Liver (tissue), 9 donors: ENCODE measurements around the gene POC1A. TPM values are rescaled to one million over a fixed set of nuclear protein-coding genes. Genes with fewer than 3 reads are reported as not detected.

Experiments
- DNase-seq: peaks from one replicate; pipeline ENCODE4 v3.0.0-alpha.2; 2017; ENCODE audit warnings: low spot score
- H3K27ac ChIP-seq, 2 donors: one replicate each; pipeline ENCODE4 v1.7.0; 2013; ENCODE audit warnings: inconsistent platforms in 2 of 2, low read length in 2 of 2, control low read depth in 1 of 2, low read depth in 1 of 2, mild to moderate bottlenecking in 1 of 2
- H3K27me3 ChIP-seq, 4 donors: one replicate each; pipeline versions ENCODE4 v1.6.1 to v1.7.0; 2013; ENCODE audit warnings: low read length in 3 of 4, inconsistent platforms in 1 of 4, mild to moderate bottlenecking in 1 of 4, moderate library complexity in 1 of 4; ENCODE audit not compliant: control insufficient read depth in 4 of 4, insufficient read depth in 4 of 4
- H3K36me3 ChIP-seq, 4 donors: one replicate each; pipeline versions ENCODE4 v1.6.1 to v1.7.0; 2013; ENCODE audit warnings: low read length in 3 of 4, mild to moderate bottlenecking in 3 of 4, low read depth in 1 of 4, moderate library complexity in 1 of 4; ENCODE audit not compliant: control insufficient read depth in 4 of 4, insufficient read depth in 3 of 4
- H3K4me1 ChIP-seq, 4 donors: one replicate each; pipeline versions ENCODE4 v1.6.1 to v1.7.0; 2013; ENCODE audit warnings: low read length in 3 of 4, mild to moderate bottlenecking in 3 of 4, moderate library complexity in 1 of 4; ENCODE audit not compliant: control insufficient read depth in 4 of 4, insufficient read depth in 4 of 4
- H3K4me3 ChIP-seq, 3 donors: one replicate each; pipeline versions ENCODE4 v1.6.1 to v1.7.0; 2013; ENCODE audit warnings: low read length in 3 of 3, control low read depth in 1 of 3, low read depth in 1 of 3, mild to moderate bottlenecking in 1 of 3
- H3K9ac ChIP-seq, 2 donors: one replicate each; pipeline ENCODE4 v1.7.0; 2013; ENCODE audit warnings: low read length in 2 of 2, mild to moderate bottlenecking in 2 of 2, moderate library complexity in 2 of 2, control low read depth in 1 of 2, low read depth in 1 of 2
- H3K9me3 ChIP-seq, 4 donors: one replicate each; pipeline versions ENCODE4 v1.6.1 to v1.7.0; 2013; ENCODE audit warnings: low read length in 3 of 4; ENCODE audit not compliant: control insufficient read depth in 4 of 4
- ATF3 ChIP-seq: IDR thresholded peaks from 2 replicates; pipeline ENCODE4 v1.6.1; 2016; ENCODE audit warnings: antibody characterized with exemption
- EGR1 ChIP-seq, 2 donors: IDR thresholded peaks; 2 replicates each; pipeline ENCODE4 v1.6.1; 2016 to 2018; ENCODE audit warnings: antibody characterized with exemption in 2 of 2, low read depth in 2 of 2
- FOXA1 ChIP-seq: IDR thresholded peaks from 2 replicates; pipeline ENCODE4 v1.6.1; 2016; ENCODE audit warnings: antibody characterized with exemption
- FOXA2 ChIP-seq: IDR thresholded peaks from 2 replicates; pipeline ENCODE4 v1.6.1; 2016; ENCODE audit warnings: antibody characterized with exemption
- GABPA ChIP-seq, 2 donors: IDR thresholded peaks in 1 of 2; conservative IDR thresholded peaks in 1 of 2; 2 replicates each; pipeline ENCODE4 v1.6.1; 2016; ENCODE audit warnings: antibody characterized with exemption in 2 of 2, mild to moderate bottlenecking in 1 of 2, moderate library complexity in 1 of 2
- HNF4A ChIP-seq, 2 donors: conservative IDR thresholded peaks; 2 replicates each; pipeline ENCODE4 v1.6.1; 2016; ENCODE audit warnings: antibody characterized with exemption in 2 of 2, mild to moderate bottlenecking in 2 of 2
- HNF4G ChIP-seq: IDR thresholded peaks from 2 replicates; pipeline ENCODE4 v1.6.1; 2016; ENCODE audit warnings: antibody characterized with exemption
- JUND ChIP-seq, 2 donors: IDR thresholded peaks; 2 replicates each; pipeline ENCODE4 v1.6.1; 2016; ENCODE audit warnings: antibody characterized with exemption in 2 of 2
- MAX ChIP-seq: IDR thresholded peaks from 2 replicates; pipeline ENCODE4 v1.6.1; 2016; ENCODE audit warnings: antibody characterized with exemption
- NR2F2 ChIP-seq: IDR thresholded peaks from 2 replicates; pipeline ENCODE4 v1.6.1; 2016; ENCODE audit warnings: antibody characterized with exemption
- RAD21 ChIP-seq, 2 donors: IDR thresholded peaks; 2 replicates each; pipeline ENCODE4 v1.6.1; 2016; ENCODE audit warnings: antibody characterized with exemption in 2 of 2, mild to moderate bottlenecking in 2 of 2
- REST ChIP-seq: IDR thresholded peaks from 2 replicates; pipeline ENCODE4 v1.6.1; 2016; ENCODE audit warnings: antibody characterized with exemption, mild to moderate bottlenecking
- RXRA ChIP-seq, 2 donors: IDR thresholded peaks; 2 replicates each; pipeline ENCODE4 v1.6.1; 2017 to 2018; ENCODE audit warnings: antibody characterized with exemption in 2 of 2, mild to moderate bottlenecking in 1 of 2
- SP1 ChIP-seq: IDR thresholded peaks from 2 replicates; pipeline ENCODE4 v1.6.1; 2018; ENCODE audit warnings: antibody characterized with exemption, mild to moderate bottlenecking
- TAF1 ChIP-seq: conservative IDR thresholded peaks from 2 replicates; pipeline ENCODE4 v1.6.1; 2016; ENCODE audit warnings: antibody characterized with exemption, mild to moderate bottlenecking
- YY1 ChIP-seq: IDR thresholded peaks from 2 replicates; pipeline ENCODE4 v1.6.1; 2016; ENCODE audit warnings: antibody characterized with exemption, mild to moderate bottlenecking
- ZBTB33 ChIP-seq: IDR thresholded peaks from 2 replicates; pipeline ENCODE4 v1.6.1; 2016; ENCODE audit warnings: antibody characterized with exemption
- WGBS: extraction: QIAGEN DNeasy Blood & Tissue Kit; methylation state at CpG from one replicate; pipeline ENCODE4 v1.1.7; 2013; 5-methylcytosine and 5-hydroxymethylcytosine counted together
- polyA plus RNA-seq, 2 donors: library from polyadenylated mRNA; stranded (reverse) in 1 of 2; unstranded in 1 of 2; fragments of 200-250 nt in 1 of 2; fragments of >200 nt in 1 of 2; fragmentation: Nextera tagmentation in 1 of 2; extraction: Ambion mirVana in 1 of 2; gene quantifications; one replicate each; pipeline versions ENCODE4 v1.2.1 to v1.2.3, GENCODE V29; 2013 to 2015
- total RNA-seq, 2 donors: library from RNA; depleted of rRNA; stranded (reverse); fragments of >200 nt; gene quantifications; one replicate each; pipeline ENCODE4 v1.2.3, GENCODE V29; 2014
- TF ChIP-seq, protein P1 (sequence below): fragments of 150-350 bp; IDR thresholded peaks from 2 replicates; pipeline ENCODE4 v1.5.1; 2017; ENCODE audit warnings: improper control_type of control experiment, low read depth, low read length; ENCODE audit not compliant: missing input control
- donor health status: healthy.
- donor health status: healthy.
- donor health status: healthy.
- donor health status: healthy.
- donor health status: healthy.

POC1A gene
- total RNA-seq: 10 to 100 TPM in 1 of 2 donors, 1 to 10 TPM in 1; 2.8 to 12.7 TPM
- 1 to 10 TPM; 1.4 to 6.8 TPM for polyA plus RNA-seq

- peak within 1 kb of the TSS; percentile 78 for H3K9ac ChIP-seq
- peak; percentile 93 for DNase-seq
- WGBS: under 1% methylated on average over 83 of the region's 83 CpGs
- H3K4me1 ChIP-seq: peaks cover 7 to 13% (median 9%) of the 10 kb centered on the region in 4 donors
- H3K27ac ChIP-seq: peak within 1 kb of the TSS; percentile 96
- H3K36me3 ChIP-seq: no peaks in the 10 kb centered on the region
- no peaks in the 10 kb centered on the region for H3K9me3 ChIP-seq
- H3K4me3 ChIP-seq: peak within 1 kb of the TSS; percentile 69 to 85 (median 77)
- TF ChIP-seq RXRA (IDR thresholded peaks at IDR 0.05): peak; percentile 89
- peak; percentile 38 to 86 for TF ChIP-seq GABPA (IDR thresholded peaks at IDR 0.05 in 1 of 2, conservative IDR thresholded peaks at IDR 0.05 in 1 of 2)
- peak; percentile 69 for TF ChIP-seq HNF4A (conservative IDR thresholded peaks at IDR 0.05)
- TF ChIP-seq MAX: peak; percentile 99
- TF ChIP-seq ZBTB33: peak; percentile 77
- TF ChIP-seq, protein P1, sequence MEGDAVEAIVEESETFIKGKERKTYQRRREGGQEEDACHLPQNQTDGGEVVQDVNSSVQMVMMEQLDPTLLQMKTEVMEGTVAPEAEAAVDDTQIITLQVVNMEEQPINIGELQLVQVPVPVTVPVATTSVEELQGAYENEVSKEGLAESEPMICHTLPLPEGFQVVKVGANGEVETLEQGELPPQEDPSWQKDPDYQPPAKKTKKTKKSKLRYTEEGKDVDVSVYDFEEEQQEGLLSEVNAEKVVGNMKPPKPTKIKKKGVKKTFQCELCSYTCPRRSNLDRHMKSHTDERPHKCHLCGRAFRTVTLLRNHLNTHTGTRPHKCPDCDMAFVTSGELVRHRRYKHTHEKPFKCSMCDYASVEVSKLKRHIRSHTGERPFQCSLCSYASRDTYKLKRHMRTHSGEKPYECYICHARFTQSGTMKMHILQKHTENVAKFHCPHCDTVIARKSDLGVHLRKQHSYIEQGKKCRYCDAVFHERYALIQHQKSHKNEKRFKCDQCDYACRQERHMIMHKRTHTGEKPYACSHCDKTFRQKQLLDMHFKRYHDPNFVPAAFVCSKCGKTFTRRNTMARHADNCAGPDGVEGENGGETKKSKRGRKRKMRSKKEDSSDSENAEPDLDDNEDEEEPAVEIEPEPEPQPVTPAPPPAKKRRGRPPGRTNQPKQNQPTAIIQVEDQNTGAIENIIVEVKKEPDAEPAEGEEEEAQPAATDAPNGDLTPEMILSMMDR: peak; percentile 14
- peak; percentile 58 to 68 for TF ChIP-seq RAD21 (IDR thresholded peaks at IDR 0.05)
- peak; percentile 94 for TF ChIP-seq YY1
- TF ChIP-seq JUND (IDR thresholded peaks at IDR 0.05): peak; percentile 66 to 73
- TF ChIP-seq SP1: peak; percentile 98
- peak; percentile 73 for TF ChIP-seq FOXA1
- no peak for TF ChIP-seq FOXA2
- TF ChIP-seq ATF3: peak; percentile 85
- peak; percentile 98 to 99 for TF ChIP-seq EGR1 (IDR thresholded peaks at IDR 0.05; ENCODE audit: low read depth in 2 of 2)
- peak; percentile 78 for TF ChIP-seq NR2F2
- TF ChIP-seq TAF1: peak; percentile 61
- peak; percentile 91 for TF ChIP-seq REST
- peak; percentile 2 for TF ChIP-seq HNF4G
- no peaks in the 10 kb centered on the region for H3K27me3 ChIP-seq
Observed at GRCh38 chr3:52154135-52155094, at the start of gene POC1A. POC1A (minus strand) TSS chr3:52154423; CDS start chr3:52154372, 51 bp downstream.
